DMS 273 (cell line): ENCODE data around the gene HS3ST4.
"Not testable (repeated sequence)": the region's sequence is repeated elsewhere in the genome, so short reads cannot be mapped to it uniquely, and the experiment has no call there.

ENCODE experiments used
- DNase-seq: peaks from one replicate; lab custom pipeline; 2025; ENCODE audit not compliant: unreplicated experiment; lab: John Stamatoyannopoulos, UW

HS3ST4 gene

DNA sequence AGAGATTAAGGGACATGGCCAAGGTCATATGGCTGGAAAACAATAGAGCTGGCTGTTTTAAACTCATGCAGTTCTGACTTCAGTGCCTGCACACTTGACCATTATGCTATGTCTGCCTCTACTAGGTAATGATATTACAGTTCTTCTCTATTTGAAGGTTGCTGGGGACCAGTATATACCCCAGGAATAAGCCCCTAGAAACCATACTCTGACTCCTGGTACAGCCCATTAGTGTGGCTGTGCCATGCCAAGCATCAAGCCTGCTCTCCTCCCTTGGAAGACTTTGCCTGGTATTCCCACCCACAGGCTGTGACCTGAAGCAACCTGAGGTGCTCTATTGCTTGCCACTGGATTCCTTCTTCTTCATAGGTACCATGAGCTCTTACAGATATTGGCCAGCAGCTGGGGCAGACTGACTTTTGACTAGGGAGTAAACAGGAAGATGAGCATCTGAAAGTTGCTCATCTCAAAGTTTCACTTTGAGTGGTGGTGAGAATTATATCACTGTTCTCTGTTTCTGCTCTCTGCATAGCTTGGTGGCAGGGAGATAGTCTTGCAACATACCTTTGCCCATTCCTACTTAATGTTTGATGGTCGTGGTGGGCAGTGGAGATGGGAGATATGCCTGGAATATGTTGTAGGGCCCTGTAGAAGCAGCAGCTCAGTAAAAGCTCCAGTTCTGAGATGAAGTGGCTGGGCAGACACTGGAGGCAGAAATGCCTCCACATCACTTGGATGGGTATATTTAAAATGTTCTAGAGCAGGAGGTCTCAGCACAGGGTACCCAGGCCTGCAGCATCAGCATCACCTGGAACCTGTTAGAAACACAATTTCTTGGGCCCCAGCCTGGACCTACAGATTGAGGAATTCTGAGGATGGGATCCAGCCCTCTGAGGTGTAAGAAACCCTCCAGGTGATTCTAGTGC lies 274.7 kb downstream of the HS3ST4 start:
- no peak for DNase-seq

DNA sequence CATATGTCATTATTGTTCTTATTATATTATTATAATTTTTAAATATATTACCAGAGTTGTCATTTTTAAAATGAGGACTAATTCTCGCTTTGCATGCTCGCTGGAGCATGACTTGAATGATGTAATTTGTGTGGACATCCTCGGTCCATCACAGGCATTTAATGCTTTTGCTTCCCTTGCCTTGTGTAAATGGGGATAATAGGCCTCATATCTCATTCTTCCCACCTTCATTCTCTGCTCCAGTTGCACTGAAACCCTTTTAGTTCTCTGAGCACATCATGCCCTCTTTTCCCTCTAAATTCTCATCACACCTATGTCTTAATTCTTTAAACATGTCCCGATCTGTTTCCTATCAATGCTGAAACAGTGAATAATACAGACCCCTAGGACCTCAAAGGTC lies 285.4 kb downstream of the HS3ST4 start:
- no peak for DNase-seq

DNA sequence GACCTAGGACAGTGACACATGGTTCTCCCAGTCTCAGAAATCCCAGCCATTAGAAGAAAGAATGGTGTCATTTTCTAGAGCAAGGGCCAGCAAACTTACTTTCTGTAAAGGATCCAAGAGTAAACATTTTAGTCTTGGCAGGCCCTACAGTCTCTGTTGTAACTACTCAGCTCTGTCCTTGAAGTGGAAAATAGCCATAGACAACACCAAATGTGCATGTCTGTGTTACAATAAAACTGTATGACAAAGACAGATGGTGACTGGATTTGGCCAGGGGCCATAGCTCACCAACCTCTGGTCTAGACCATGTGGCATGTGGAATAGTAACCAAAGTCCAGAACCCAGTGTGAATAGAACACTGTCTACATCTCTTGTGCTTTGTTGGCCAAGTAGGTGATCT lies 286.5 kb downstream of the HS3ST4 start:
- DNase-seq = no peak

DNA sequence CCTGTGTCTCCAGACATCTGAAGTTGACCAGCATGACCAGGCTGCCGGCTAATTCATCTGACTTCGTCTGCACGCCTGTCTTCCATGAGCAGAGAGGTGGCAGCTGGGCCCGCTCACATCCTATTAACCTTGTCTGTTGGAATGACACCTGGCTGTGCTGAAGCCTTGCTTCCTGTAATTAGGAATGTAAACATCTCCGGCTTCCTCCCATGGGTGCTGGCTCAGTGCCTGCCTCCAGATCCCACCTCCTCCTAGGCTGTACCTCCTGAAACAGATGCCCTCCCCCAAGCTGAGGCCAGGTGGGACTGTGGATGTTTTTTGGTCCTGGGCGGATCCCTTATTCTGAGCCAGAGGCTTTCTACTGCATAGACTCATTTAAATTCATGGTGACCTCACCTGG lies 296.3 kb downstream of the HS3ST4 start:
- no peak for DNase-seq

DNA sequence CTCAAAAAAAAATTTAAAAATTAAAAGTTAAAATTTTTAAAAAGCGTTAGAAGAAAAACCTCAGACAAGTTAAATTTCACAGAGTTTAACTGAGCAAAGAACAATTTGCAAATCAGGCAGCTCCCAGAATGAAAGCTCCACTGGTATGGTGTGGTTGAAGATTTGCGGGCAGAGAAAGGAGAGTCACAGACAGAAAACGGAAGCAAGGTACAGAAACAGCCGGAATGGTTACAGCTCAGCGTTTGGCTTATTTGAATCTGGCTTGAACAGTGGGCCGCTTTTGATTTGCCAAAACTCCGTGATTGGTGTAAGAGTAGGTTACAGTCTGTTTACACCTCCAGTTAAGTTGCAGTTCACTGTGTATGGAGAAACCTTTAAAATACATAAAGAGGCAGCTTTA lies 297.1 kb downstream of the HS3ST4 start:
- no peak for DNase-seq

DNA sequence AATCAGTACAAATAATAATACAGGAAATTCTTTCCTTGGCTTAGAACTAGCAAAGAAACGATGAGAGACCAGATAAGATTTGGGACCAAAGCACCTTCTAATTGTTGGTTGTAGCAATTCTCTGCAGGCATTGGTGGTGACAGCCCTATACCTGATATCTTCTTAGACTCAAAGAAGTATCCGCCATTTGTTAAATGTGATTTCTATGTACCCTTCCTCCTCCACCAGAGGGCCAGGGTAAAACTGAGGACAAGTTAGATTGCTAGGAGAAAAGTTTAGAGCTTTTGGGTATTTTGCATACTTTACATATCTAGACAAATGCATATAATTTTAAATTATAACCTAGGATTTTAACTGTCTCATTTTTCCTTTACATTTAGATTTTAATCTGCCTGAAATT lies 304.3 kb downstream of the HS3ST4 start:
- DNase-seq = no peak

DNA sequence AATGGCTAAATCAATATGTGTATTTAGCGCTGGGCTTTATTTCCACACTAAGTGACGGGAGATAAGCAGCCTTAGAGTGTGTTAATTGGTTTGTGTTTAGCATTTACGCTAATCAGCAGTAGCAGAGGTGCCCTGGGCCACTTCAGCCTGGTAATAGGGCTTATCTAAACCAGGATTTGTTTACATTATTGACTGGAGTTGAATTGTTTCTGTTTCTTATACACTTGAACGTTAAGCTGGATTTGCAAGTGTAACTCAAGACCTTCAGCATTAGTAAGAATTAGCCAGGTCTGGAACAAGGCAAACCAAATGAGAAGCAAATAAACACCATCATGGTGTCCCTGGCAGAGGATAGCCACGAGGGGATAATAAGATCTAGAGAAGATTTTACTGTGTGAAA lies 313.6 kb downstream of the HS3ST4 start:
- DNase-seq = no peak

DNA sequence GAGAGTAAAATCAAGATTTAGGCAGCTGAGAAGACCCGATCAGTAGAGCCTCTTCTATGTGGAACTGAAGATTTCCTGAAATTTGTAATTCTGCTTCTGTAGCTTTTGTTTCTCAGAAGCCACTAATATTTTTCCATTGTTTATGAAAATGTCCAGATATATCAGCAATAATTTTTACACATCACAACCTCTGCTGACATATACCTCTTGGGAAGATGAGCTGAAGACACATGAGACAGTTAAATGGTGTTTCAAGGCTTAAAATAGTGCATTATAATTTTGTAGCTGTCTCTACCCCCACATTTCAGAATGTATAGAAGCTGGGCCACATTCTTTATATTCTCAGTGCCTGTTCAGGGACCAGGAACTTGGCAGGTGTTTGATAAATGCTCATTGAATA lies 320.6 kb downstream of the HS3ST4 start:
- no peak for DNase-seq

DNA sequence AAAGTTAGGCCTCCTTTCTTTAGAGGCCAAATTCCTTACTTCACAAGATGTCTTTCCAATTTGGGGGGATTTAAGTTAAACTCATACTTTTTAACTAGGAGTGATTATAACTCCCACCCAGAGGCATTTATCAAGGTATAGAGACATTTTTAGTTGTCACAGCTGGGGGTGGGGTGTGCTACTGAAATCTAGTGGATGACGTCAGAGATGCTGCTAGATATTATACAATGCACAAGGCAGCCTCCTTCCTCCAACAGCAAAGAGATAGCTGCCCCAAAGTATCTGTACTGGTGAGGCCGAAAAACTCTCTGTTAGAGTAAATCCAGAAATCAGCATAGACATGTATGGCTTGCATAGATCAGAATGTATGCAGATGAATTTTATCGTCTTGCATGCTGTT lies 324.0 kb downstream of the HS3ST4 start:
- no peak for DNase-seq

DNA sequence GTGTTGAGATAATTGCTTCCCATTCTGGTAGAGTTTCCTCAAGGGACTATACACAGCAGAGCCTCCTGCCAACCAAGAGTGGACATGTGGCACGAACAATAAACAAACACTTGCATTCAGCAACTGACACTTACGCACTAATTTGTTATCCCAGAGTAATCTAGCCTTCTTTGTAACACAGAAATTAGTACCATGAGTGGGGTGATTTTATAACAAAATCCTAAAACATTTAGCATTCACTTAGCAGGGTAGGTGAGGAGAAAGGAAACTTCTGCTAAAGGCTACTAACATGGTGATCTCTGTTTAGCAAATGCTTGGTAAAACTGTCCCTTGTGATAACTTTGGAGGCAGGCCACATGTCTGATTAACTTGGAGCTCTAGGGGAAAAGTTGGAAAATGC lies 325.2 kb downstream of the HS3ST4 start:
- no peak for DNase-seq

DNA sequence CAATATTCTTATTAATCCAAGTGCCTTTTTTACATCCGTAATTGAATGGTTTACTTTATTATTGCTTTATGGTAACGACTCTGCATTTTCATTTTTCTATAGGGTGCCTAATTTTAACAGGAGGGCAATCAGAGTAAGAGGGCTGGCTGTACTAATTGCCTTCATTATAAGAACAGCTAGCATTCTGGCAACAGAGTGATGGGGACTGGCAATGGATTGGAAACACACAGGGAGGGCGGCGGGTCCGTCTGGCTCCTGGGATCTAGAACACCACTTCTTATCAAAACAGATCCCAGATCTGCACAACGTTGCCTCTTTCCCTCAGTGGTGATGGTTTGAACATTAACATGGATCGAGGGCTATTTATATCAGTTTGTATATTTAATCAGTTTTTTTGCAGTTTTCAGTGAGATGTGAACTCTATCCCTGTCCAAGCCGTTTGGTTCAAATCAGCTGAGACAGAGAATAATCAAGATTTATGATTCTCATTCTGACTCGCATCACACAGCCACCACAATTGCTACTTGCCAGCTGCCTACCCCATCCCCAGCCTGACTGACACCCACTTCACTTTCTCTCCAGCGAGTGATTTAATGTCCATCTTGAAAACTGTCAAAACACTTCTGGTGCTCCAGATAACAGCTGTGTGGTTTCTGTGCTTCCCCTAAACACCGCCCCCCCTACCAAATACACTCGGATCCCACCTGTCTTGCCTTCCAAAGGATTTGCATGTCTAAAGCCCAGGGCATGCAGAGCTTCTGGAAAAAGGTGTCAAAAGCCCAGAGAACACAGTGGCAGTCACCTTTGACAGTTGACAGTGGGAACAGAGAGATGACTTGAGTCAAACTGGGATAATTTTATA lies 327.9 kb downstream of the HS3ST4 start:
- no peak for DNase-seq

DNA sequence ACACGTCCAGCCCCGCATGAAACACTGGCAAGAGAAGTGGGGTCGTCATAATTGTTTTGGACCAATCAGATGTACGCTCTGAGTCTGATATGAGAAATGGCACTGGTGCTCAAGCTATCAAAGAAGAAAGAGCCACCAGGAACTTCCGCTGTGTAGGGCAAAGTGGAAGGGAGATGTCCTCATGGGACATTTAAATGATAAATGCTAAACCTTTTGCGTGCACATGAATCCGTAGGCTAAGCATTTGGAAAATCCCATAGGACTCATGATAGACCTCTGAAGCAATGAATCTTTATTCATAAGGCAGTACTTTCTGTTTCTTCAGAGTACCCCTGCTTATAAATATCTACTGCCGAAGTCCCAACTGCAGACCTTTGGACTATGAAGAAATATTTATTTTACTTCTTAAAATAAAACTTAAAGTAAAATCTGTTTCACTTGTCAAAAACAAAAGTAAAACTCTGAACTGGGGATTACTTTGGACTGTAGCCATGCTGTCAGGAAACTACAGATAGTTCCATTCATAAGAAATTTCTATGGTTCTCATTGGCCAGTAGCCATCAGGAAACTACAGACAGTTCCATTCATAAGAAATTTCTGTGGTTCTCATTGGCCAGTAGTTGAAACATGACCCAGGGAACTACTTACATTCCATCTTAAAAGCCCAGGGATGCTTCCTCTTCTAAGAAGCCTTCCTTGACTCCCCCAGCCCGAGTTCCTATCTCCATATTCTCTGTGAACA lies 335.1 kb downstream of the HS3ST4 start:
- no peak for DNase-seq

DNA sequence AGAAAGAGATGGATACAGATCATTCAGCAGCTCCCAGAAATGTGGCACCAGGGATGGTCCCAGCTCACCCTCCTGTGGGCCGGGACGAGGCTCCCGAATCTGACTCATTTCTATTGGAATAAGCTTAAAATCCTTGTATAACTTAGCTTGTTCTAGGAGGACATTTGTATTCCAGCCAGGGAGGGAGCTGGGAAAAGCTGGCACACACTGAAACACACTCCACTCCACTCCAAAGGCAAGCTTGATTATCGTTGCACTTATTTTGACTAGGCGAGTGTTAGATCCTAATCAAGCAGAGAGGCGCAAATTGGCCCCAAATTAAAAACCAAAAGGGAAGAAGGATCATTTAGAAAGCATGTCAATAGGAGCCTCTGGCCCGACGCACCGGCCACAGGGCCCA lies 339.5 kb downstream of the HS3ST4 start:
- DNase-seq = no peak

DNA sequence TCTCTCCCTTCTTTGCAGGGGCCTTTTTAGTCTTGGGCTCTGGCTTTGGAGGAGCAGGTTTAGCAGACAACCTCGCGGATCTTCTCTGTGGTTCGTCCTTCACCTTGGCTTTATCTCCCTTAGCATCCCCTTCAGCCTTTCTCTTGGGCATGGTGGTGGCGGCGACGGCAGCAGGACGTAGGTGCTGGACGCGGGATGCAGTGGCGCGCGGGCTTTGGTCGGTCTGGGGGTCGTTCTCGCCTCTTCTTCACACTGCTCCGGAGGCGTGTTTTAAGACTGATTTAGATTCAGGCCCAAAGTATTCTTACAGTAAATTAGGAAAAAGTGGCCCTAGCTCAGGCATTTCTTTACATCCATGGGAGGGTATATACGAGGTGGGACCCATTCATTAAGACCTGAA lies 340.9 kb downstream of the HS3ST4 start:
- DNase-seq = not testable (repeated sequence)

DNA sequence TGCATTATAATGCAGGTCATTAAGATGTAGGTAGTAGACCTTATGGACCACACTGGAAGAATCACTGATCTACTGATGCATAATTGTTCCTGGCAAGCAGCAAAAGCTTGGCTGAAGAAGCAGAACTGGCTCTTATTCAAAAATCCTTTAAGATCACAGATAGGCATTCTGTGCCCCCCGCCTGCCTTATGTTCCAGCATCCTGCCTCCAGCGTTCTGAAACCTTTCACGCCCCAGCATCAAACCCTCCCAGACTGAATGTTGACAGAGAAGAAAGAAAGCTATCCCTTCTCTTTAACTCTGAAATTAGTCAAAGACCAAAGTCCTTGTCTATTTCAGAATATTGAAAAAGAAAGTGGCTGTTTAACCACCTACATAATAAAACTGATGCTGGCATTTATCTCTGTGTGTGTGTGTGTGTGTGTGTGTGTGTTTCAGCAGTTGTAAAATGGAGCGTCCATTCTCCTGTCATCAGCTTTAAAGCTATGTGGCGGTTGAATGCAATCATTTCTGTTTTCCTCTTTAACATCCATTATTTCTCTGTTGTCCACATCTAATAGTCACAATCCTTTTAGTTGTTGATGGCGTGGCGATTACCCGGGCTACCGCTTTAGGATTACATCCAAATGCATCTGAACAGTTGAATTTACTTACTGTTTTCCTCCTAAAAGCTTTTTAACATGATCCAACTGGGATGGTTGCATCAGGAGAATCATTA lies 350.4 kb downstream of the HS3ST4 start:
- DNase-seq = no peak

DNA sequence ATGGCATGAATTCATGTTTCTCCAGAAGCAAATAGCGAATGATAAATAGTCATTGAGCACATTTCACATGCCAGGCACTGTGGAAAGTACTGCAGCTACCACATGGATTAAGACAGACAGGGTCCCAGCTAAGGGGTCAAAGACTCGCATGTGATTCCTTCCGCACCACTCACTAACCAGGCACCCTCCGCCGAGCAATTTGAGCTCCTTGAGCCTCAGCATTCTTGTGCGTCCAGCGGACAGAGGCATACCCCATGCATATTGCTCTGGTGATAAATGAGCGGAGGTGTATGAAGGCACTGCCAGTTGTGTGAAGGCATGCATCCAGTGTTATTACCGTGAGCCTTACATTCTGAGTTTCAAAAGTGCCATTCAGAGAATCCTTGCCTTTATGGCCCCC lies 358.7 kb downstream of the HS3ST4 start:
- DNase-seq = no peak

DNA sequence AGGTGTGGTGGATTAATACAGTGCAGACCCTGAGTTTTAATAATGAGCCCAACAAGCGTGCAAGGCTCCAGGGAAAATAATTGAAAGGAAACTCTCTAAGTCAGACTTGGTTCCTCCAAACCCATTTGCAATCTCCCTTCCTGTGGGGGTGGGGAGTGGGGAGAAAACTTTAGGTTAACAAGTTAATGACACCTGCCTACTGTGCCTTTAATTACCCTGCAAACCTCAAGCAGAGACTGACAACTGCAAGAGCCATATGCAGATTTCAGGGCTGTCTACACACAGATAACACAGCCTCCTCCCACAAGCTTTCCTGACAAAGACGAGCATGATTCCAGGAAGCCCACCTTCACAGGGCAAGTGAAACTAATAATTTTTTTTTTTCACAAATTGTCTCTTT lies 359.3 kb downstream of the HS3ST4 start:
- no peak for DNase-seq

DNA sequence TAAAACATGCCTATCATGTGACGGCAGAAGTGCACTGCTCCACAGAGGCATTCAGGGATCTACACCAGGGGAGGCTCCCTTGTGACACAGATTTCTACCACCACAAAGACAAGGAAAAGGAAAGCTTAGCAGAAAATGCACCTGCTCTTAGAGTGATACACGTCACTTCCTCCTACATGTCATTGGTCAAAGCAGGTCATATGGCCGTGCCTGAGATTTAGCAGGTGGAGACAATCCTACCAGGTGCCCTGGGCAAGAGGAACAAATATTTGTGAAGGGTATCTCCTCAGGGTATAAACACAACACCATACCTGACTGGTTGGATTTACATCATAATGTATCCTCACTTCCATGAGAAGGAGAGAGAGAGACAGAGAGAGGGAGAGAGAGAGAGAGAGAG lies 362.1 kb downstream of the HS3ST4 start:
- DNase-seq = no peak

DNA sequence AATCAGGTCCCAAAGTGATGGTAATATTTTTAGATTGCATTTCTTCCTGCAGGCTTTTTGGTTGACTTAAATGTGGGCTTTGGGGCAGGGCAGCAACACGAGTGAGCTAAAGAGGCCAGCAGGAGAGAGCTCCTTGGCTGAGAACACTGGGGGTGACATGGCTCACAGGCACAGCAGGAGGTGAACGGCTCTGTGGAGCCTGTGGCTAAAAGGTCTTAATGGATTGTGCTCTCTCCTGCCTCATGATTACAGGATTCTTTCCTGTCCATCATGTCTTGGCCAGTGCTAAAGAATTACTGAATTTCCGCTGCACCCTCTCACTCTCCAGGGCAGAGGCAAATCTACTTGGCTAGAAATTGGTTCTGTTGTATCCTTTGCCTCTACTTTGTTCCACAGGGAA lies 366.6 kb downstream of the HS3ST4 start:
- no peak for DNase-seq

DNA sequence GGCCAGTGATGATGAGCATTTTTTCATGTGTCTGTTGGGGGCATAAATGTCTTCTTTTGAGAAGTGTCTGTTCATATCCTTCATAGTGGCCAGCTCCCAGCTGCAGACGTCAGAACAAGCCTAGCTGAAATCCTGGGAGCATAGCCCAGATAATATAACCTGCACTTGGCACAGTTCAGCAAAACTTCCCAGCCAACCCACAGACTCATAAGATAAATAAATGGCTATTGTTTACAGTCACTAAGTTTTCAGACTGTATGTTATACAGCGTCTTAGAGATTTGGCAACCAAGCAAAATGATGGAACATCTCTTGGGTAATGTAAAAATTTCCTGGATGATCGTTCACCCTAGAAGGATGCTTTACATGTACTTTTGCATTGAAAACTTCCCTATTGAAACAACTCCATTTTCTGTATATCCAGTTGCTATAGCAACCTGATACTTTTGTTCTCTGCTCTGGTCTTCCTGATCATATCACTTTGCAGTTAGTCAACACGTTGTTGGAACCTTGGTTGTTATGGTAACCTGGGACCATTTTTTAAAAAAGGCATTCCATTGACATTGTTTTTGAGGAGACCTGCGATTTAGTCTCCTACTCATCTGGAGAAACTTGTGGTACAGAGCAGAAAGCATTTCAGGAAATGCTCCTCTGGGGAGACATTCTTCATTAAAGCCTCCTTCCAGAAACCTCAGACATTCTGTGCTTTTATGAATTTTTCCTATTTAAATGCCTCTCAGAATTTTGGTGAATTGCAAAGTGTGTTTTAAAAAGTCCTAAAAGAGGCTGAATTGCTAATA lies 378.7 kb downstream of the HS3ST4 start:
- no peak for DNase-seq
